GM06990 (cell line): ENCODE data around the gene TSC22D1.
"Not testable (repeated sequence)": the region's sequence is repeated elsewhere in the genome, so short reads cannot be mapped to it uniquely, and the experiment has no call there.

ENCODE experiments used
- DNase-seq: peaks from one replicate; pipeline ENCODE4 v3.0.0-alpha.2; 2011; ENCODE audit not compliant: insufficient read length; ENCODE audit errors: extremely low read depth
- H3K27me3 ChIP-seq: replicated peaks from 2 replicates; pipeline ENCODE4 v1.6.0; 2011; ENCODE audit warnings: low read length; ENCODE audit not compliant: control insufficient read depth, insufficient read depth
- H3K36me3 ChIP-seq: 2 replicates; pipeline ENCODE4 v1.5.1; 2011; ENCODE audit warnings: low read length; ENCODE audit not compliant: control insufficient read depth, insufficient read depth
- H3K4me3 ChIP-seq: replicated peaks from 2 replicates; pipeline ENCODE4 v1.5.1; 2011; ENCODE audit warnings: low read depth, mild to moderate bottlenecking, control low read depth, low read length
- TF ChIP-seq, protein P1 (sequence below): IDR thresholded peaks from 2 replicates; pipeline ENCODE4 v1.5.1; 2011; ENCODE audit warnings: low read length, control low read depth, mild to moderate bottlenecking, inconsistent platforms; ENCODE audit not compliant: insufficient read depth, poor library complexity, severe bottlenecking

Gene TSC22D1

DNA sequence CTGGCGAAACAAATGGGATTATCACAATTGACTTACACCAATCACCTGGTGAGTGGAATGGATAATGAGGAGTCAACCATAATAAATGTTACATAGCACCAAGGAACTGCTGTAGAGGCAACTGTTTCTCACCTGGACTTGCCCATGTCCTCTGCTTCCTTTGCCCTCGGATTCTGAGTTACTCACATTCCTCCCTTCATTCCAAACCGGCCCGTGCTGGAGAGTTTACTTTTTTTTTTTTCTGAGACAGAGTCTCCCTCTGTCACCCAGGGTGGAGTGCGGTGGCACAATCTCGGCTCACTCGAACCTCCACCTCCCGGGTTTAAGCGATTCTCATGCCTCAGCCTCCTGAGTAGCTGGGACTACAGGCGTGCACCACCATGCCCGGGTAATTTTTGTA is 41.5 kb upstream of the TSC22D1 start:
- Histone ChIP-seq H3K4me3 (no peak overlapping the region), H3K27me3 (no peaks in the 10 kb centered on the region), H3K36me3 (no peaks in the 10 kb centered on the region)
- TF ChIP-seq, protein P1, sequence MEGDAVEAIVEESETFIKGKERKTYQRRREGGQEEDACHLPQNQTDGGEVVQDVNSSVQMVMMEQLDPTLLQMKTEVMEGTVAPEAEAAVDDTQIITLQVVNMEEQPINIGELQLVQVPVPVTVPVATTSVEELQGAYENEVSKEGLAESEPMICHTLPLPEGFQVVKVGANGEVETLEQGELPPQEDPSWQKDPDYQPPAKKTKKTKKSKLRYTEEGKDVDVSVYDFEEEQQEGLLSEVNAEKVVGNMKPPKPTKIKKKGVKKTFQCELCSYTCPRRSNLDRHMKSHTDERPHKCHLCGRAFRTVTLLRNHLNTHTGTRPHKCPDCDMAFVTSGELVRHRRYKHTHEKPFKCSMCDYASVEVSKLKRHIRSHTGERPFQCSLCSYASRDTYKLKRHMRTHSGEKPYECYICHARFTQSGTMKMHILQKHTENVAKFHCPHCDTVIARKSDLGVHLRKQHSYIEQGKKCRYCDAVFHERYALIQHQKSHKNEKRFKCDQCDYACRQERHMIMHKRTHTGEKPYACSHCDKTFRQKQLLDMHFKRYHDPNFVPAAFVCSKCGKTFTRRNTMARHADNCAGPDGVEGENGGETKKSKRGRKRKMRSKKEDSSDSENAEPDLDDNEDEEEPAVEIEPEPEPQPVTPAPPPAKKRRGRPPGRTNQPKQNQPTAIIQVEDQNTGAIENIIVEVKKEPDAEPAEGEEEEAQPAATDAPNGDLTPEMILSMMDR = no peak
- DNase-seq = no peak

DNA sequence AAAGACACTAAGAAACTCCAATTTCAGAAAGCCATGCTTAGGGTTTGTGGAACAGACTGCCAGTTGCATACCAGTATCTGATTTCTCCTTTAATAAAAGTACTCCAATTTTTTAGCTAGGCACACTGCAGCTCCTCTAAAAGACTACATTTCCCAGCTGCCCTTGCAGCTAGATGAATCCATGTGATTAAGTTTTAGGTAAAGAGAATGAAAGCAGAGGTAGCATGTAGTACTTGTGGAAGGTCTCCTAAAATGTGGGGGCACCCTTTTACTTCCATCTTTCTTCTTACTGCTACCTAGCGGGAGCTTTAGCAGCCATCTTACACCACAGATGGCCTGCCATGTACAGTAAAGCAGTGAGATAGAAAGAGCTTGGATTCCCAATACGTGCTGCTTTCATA is 33.0 kb upstream of the TSC22D1 start:
- Histone ChIP-seq H3K4me3 (no peak overlapping the region), H3K27me3 (no peaks in the 10 kb centered on the region), H3K36me3 (no peaks in the 10 kb centered on the region)
- TF ChIP-seq, protein P1 = no peak
- no peak for DNase-seq

DNA sequence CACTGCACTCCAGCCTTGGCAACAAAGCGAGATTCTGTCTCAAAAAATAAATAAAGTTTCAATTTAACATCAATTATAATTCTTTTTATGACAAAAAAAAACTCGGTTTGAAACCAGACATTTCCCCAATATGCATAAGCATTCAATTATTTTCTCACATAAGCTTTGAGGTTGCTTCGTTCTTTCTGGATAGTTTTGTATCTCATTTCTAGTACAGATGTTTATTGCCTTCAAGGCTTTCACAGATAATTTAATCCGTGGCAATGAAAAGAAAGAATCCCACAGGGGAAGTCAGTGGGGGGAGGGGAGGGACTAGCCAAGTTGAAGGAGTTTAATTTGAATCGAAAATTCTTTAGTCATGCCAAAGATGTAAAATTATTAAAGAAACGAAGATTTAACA is 29.6 kb upstream of the TSC22D1 start:
- DNase-seq = no peak
- TF ChIP-seq, protein P1 = no peak
- Histone ChIP-seq H3K27me3 (no peaks in the 10 kb centered on the region), H3K36me3 (no peaks in the 10 kb centered on the region), H3K4me3 (no peak overlapping the region)

DNA sequence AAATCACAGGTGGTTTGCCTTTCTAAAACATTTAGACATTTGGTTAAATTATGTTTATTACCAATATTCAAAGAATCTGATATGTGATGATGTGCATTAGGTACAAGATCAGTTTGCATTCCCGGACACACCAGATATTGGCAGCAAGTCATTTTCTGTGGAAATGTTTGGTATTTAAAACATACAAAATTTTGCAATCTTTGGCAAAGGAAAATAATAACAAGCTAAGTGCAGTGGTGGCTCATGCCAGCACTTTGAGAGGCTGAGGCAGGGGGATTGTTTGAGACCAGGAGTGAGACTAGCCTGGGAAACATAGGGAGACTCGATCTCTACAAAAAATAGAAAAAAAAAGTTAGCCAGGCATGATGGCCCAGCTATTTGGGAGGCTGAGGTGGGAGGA is 29.1 kb upstream of the TSC22D1 start:
- no peak overlapping the region for H3K4me3 ChIP-seq
- DNase-seq = no peak
- no peaks in the 10 kb centered on the region for H3K36me3 ChIP-seq
- no peaks in the 10 kb centered on the region for H3K27me3 ChIP-seq
- TF ChIP-seq, protein P1 = no peak

DNA sequence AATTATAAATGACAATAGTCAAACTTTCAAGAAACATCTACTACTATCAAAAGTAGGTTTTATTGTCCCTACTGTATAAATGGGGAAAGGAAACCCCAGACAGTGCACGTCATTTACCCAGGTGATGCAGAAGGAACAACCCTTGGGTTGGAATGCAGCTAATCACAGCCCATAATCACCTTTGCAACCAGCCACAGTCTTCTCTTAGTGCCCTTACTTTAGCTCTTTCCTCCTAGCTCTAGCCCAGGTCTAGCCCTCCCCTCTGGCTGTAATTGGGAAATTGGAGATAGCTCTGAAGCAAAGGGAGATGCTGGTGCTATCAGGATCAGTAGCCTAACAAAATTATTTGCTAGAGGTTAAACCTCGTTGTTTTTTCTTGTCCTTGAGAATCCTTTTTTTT is 25.5 kb upstream of the TSC22D1 start:
- DNase-seq = no peak
- no peak overlapping the region for H3K4me3 ChIP-seq
- H3K27me3 ChIP-seq = no peaks in the 10 kb centered on the region
- H3K36me3 ChIP-seq = no peaks in the 10 kb centered on the region
- TF ChIP-seq, protein P1 = no peak

DNA sequence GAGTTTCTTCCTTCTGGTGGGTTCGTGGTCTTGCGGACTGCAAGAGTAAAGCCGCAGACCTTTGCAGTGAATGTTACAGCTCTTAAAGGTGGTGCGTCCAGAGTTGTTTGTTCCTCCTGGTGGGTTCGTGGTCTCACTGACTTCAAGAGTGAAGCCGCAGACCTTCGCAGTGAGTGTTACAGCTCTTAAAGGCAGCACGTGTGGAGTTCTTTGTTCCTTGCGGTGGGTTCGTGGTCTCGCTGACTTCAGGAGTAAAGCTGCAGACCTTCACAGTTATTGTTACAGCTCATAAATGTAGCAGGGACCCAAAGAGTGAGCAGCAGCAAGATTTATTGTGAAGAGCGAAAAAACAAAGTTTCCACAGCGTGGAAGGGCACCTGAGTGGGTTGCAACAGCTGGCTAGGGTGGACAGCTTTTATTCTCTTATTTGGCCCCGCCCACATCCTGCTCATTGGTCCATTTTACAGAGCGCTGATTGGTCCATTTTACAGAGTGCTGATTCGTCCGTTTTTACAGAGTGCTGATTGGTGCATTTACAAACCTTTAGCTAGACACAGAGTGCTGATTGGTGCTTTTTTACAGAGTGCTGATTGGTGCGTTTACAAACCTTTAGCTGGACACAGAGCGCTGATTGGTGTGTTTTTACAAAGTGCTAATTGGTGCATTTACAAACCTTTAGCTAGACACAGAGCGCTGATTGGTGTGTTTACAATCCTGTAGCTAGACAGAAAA is 17.9 kb upstream of the TSC22D1 start:
- H3K27me3 ChIP-seq, H3K4me3 ChIP-seq, DNase-seq, H3K36me3 ChIP-seq: not testable (repeated sequence)
